Inflammatory macrophage treated with lipopolysaccharide for 1 hour (primary cell): ENCODE data around the gene EEF1A1.
"Not testable (repeated sequence)": the region's sequence is repeated elsewhere in the genome, so short reads cannot be mapped to it uniquely, and the experiment has no call there.

Experiments
- DNase-seq, 2 donors: peaks; one replicate each; pipeline ENCODE4 v3.0.0-alpha.2; 2020 to 2022

Gene EEF1A1

GRCh38 chr6:73534628-73535027, 13.8 kb upstream of the EEF1A1 start:
- no peak for DNase-seq

GRCh38 chr6:73532293-73532692, 11.5 kb upstream of the EEF1A1 start:
- DNase-seq, result no peak

GRCh38 chr6:73528897-73529296, 8.1 kb upstream of the EEF1A1 start:
- DNase-seq, result no peak

GRCh38 chr6:73525546-73526330, 4.9 kb upstream of the EEF1A1 start:
- no peak for DNase-seq

GRCh38 chr6:73523434-73524123, 2.7 kb upstream of the EEF1A1 start:
- peak; percentile 64 to 65 for DNase-seq

GRCh38 chr6:73521351-73521985, 636 bp upstream of the EEF1A1 start:
- no peak for DNase-seq

GRCh38 chr6:73519926-73520687, 725 bp downstream of the EEF1A1 start:
- peak; percentile 93 to 94 for DNase-seq

- DNase-seq, result peak in 1 of 2 donors; percentile 22
Observed at GRCh38 chr6:73518982-73519881, 1.6 kb downstream of the EEF1A1 start.

- DNase-seq, result not testable (repeated sequence)
Observed at GRCh38 chr6:73518100-73518981, 2.5 kb downstream of the EEF1A1 start.

- peak in 1 of 2 donors; percentile 23 for DNase-seq
Observed at GRCh38 chr6:73516514-73517489, 4.0 kb downstream of the EEF1A1 start.

- DNase-seq, result peak in 1 of 2 donors; percentile 17
Observed at GRCh38 chr6:73515204-73515655, 5.6 kb downstream of the EEF1A1 start.

- no peak for DNase-seq
Observed at GRCh38 chr6:73514746-73515110, 6.1 kb downstream of the EEF1A1 start.

GRCh38 chr6:73513496-73513854, 7.4 kb downstream of the EEF1A1 start:
- peak in 1 of 2 donors; percentile 15 for DNase-seq

GRCh38 chr6:73511796-73512195, 9.0 kb downstream of the EEF1A1 start:
- DNase-seq, result peak in 1 of 2 donors; percentile 7

- DNase-seq, result no peak
Observed at GRCh38 chr6:73509851-73510250, 11.0 kb downstream of the EEF1A1 start.

GRCh38 chr6:73508776-73509175, 12.1 kb downstream of the EEF1A1 start:
- peak in 1 of 2 donors; percentile 12 for DNase-seq

- DNase-seq, result peak; percentile 67 to 85
Observed at GRCh38 chr6:73506246-73506645, 14.6 kb downstream of the EEF1A1 start.

GRCh38 chr6:73505705-73506104, 15.1 kb downstream of the EEF1A1 start:
- not testable (repeated sequence) for DNase-seq

- DNase-seq, result no peak
Observed at GRCh38 chr6:73505142-73505541, 15.7 kb downstream of the EEF1A1 start.

- no peak for DNase-seq
Observed at GRCh38 chr6:73504160-73504559, 16.7 kb downstream of the EEF1A1 start.
